Measurements from ENCODE around the gene VAC14.
A peak's percentile ranks its signal among the peaks of the same experiment; 100 is the strongest.

The VAC14 gene

DNA sequence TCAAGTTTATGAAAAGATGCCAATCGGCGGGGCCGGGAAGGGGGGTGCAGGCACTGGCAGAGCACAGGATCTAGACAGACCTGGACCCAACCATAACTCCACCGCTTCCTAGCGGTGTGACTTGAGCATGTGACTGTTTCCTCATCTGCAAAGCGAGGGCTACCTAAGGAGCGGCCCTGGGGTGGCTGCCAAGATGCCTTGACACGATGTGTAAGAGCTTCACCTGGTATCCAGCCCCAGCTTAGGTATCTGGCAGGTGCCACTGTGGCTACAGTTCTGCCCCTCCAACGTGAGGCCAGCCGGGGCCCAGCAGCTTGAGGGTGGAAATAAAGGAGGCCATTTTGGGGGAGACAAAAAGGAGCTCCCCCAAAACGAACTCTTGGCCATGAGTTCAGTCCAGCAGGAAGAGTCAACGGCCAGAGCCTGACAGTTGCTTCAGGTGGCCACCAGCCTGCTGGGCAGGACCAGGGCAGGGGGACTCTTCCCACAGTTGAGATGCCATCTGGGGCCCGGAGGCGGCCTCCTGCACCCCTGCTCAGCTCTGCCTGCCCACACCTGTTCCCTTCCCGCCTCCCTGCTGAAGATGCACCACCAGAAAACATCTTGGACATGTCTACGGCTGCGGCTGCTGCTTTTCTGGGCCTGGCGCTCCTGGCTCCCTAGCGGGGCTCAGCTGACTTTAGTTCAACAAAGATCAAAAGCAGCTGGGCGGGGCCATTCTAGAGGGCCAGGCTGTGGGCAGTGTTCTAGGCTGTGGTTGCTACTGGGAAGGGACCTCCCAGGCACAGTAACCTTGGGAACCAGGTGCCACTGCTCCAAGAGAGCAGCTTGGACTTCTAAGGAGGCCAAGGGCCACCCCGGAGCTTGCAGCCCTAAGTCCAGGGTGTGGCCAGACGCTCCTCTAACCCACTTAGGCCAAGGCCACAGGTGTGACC lies 111.7 kb downstream of the VAC14 start:
- DNase-seq: no peak

DNA sequence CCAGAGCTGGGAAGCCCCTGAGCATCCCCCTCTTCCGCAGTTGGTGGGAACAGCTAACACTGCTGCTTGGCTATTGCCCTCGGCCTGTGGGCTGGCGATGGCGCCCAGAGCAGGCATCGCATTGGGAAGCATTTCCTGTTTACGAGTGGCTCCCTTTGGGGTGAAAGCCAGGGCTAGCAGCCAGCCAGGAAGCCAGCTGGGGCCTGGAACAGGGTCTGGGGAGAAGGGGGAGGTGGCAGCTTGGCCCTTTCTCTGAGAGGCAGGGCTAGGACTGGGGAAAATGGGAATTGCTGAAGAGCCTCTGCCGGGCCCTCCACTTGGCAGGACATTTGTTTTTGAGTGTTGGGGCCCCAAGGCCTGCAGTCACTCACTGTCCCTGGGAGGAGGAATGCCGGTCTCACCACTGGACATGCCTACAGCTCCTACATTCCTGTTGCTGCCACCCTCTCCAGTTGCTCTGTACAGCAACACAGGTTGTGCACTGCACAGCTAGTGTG lies 112.7 kb downstream of the VAC14 start:
- DNase-seq: no peak

DNA sequence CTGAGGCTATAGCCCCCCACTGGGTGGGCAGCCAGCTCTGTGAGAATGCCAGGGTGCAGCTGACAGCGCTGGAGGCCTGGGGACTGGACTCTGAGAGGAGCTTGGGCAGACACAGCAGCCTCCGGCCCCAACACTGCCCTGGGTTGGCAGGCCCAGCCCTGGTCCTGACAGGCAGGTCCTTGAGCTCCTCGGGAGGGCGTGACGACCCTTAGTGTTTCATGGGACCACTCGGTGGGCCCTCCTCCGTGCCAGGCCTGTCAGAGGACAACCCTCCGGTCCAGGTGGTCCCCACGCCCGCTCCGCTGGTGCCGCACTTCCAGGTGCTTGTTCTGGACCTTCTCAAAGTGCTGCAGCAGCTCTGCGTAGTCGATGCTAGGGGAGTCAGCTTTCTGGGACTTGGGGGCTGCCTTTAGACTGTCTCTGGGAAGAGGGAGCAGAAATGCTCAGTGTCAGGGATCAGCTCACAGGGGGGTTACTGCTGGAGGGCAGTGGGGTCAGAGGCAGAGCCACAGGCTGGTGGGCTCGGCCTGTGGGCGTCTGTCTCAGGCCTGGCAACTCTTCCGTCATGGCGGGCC lies 113.2 kb downstream of the VAC14 start:
- DNase-seq: no peak

DNA sequence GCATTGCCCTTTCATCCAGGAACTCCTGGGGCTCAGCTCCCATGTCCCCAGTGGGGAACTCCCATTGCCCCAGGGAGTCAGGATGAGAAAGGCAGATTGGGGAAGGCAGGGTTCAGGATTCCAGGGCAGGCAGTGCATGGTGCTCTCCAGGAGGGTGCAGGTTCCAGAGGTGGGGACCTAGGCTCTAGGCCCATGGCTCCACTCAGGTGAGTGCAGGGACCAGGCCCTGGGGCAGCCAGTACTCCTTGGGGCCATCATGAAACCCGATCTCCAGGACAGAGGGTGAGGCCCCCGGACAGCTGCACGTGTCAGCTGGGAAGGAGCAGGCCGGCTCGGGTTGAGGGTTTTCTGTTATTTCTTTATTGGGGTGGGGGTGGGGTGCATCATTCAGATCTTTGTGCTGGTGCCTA lies 113.9 kb downstream of the VAC14 start:
- DNase-seq: no peak

DNA sequence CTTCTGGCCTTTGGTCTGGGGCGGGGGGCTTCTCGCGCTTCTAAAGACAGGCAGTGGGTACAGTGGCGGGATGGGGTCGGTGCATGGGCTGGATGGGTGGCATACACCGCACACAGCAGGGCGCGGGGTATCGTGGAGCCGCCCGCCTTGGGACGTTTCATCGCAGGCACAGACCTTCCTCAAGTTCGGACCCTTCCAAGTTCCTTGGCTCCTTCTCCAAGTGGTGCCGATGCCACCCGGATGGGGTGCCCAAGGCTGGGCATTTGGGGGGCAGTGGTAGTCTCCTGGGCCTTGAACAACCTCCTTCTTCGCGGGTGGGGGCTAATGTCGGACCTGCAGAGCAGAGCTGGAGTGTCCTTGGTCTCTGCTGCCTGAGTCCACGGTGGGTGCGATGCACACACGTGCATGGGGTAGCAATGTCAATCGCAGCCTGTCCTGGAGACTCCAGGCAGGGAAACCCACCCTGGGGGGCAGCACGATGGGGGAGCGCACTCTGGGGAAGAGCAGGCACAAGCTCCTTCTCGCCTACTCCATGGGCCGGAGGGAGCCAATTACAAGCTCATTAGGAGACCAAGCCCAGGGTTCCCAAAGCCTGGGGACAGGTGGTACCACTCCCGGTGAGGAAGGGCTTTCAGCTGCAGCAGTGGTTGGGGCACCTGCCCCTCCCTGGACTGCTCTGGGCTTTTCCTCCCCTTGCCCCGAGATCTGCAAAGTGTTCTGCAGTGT lies 114.4 kb downstream of the VAC14 start:
- DNase-seq: no peak

DNA sequence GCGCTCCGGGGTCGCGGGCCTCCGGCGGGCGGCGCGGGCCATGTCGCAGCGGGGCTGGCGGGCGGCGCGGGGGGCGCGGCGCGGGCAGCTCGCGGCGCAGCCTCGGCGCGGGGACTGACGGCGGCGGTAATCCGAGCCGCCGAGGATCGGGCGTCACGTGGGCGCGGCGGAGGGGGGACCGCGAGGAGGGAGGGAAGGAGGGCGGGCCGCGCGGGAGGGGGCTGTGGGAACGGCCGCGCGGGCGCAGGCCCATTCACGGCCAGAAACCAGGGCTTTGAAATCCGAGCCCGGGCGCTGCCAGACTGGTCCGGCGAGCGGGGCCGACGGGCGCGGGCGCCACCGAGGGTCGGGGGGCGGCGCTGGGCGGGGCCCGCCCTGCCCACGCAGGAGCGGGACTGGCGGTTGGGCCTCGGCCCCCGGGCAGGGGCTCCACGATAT lies 115.0 kb downstream of the VAC14 start, which contains the start of gene MTSS2:
TSS of gene MTSS2 (minus strand) at position 116 of the 438 bp plus-strand sequence. CDS start 262 bp downstream, outside the sequence.
- peak; percentile 95 for DNase-seq

DNA sequence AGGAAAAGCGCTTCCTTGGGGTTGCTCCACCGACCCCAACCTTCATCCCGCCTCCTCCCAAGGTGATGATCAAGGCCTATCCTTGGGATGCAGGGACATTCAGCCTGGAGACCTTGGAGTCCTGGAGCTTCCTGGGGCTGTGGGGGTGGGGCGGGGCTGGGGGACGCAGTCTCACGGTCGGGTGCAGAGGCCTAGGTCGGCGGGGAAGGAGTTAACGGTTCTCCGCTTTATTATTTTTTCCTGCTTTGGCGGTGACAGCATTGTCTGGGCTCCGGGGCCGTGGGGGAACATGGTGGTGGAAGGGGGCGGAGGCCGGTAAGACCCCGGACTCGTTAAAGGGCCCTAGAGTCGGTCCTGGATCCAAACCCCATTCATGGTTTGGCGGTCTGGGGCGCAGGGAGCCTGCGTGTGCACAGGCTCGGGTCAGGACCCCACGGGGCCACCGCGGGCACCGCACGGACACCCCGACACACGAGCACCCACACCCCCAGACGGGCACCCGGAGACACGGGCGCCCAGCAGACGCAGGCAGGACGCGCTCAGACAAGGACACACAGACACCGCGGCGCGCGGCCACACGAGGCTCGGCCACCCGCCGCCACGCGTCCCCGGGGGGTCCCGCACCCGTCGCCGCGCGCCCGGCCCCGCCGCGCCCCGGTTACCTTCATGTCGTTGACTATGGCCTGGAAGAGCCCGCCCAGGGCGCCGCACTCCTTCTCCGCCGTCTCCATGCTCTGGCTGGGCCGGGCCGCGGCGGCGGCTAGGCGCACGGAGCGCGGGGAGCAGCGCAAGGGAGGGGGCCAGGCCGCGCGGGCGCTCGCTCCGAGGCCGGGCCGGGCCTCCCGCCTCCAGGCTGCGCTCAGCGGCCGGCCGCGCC lies 115.7 kb downstream of the VAC14 start:
- peak; percentile 68 for DNase-seq

DNA sequence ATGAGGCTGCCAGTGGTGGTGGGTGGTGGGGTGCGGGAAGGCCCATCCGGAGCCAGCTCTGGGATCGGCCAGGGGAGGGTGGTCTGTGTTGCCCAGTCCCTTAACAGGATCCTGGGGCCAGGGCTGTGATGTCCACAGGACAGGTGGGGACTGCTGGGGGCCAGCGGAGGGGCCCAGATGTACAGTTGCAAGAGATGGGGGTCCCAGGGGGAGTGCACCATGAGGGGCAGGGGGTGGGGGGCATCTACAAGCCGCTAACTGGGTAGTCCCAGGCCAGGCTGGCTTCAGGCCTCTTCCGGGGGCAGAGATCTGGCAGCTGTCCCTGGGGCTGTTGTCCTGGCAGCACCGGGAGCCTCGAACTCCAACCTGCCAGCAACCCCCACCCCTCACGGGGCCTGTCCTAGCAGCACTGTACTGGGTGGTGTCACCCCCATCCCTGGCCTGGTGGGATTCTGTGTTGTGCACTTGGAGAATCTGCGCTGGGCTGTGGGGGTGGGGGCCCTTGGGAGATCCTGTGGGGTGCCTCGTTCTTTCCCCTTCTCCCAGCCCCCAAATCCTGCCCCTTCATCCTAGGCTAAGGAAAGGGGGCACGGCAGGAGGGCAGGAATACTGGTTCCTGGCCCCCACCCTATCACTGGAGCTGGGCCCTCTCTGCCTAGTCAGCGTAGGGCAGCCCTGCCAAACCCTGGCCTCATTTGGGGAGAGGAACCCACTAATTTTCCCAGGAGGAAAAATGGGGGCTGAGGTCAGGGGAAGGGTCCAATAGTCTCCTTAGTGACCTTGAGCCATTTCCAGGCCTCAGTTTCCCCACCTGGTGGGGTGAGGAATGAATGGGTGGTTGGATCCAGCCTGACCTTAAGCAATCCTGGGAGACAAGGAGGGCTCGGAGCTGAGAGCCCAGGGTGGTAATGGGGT lies 116.6 kb downstream of the VAC14 start:
- no peak for DNase-seq

DNA sequence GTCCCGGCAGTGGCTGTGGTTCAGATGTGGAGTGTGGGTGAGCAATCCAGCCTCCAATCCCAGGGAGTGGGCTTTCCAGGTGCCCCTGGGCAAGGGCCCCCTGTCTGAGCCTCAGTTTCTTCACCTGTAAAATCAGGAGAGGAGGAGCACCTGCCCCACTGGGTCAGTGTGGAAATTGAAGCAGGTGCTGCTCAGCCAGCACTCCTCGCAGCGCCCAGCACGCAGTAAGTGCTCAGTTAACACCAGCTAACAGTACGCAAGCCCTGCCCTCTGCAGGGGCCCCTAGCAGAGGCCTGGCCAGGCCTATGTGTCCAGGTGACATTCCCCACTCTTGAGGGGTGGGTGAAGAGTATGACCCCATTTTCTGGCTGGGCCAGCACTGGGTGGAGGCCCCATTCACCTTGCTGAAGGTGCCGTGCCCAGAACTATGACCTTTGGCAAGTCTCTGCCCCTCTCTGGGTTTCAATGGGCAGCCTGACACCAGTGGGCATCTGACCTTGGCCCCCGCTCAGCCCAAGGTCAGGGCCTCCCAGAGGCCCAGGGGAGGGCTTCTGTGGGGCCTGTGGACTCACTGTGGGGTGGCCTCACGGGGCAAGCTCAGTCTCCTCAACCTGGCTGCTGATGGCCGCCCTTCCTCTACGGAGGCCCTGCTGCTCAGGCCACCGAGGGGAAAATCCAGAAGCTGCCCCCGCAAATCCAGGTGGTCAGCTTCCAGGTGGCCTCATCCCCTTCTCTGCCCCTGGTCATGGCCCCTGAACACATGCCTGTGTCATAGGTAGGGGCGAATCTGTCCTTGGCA lies 117.6 kb downstream of the VAC14 start:
- DNase-seq: no peak

DNA sequence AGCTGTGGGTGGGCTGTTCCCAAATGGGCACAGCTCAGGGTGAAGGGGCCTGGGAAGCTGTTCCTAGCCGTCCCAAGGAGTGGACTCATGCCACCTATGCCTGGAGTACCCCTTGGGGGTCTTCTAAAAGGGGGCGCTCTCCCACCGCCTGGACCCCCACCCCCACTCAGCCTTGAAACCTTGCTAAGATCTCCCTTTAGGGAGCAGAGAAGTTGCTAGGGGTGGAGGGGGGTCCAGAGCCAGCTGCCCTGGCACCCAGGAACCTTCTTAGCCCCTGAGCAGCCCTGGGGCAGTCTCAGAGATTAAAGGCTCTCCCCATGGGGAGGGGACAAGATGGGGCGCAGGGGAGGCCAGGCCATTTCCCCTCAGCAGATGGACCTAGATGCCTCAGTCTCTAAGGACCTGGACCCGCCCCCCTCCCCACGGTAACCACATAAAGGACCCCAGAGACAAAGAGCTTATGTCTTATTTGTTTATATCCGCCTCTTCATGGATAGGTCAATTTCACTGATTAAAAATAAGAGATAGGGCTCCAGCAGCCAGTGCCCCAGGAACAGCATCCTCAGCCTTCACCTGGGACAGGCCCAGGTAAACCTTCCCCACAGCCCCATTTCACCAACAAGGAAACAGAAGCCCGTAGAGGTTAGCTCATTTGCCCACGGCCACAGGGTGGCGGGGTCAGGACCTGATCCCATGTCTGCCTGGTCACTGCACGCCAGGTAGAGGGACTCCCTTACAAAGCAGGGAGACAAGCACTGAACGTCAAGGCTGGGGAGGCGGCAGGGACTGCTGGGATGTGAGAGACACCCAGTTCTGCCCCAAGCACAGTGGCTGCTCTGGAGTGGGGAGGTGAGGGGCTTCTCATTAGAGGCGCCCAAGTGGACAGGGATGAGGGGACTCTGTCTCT lies 118.5 kb downstream of the VAC14 start:
- DNase-seq: no peak

DNA sequence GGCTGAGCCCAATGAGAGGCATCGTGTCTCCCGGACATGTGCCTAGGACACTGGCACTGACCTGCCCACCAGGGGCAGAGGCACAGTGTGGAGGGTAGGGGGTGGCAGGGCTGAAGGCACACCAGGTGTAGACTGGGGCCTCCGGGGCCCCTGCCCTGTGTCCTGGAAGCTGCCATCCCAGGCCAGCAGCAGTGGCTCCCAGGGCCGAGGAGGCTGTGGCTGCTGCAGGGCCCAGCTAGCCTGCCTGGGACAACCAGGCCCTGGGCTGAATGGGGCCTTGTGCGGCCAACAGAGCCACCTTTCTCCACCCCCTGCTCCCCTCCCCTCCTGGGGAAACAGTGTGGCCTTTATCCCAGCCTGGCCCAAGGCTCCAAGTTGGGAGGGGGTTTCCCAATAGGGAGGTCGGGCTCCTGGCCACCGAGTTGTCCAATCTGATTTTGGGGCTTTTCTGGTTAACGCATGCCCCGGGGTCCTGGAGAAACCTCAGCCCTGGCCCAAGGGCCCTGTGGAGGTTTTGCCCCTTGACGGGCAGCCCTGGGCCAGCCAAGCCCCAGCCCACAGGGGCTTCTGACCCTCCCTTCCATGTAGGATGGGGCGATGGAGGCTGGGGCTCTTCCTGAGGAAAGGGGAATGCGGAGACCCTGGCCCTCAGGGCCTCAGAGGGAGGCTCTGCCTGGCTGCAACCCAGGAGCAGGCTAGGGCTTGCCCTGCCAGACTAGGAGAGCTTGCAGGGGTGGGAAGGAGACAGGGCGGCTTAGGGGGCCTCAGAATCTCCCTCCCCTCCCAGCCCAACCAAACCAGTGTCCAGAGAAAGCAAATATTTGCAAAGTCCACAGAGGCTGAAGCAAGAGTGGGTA lies 119.3 kb downstream of the VAC14 start:
- DNase-seq: no peak

DNA sequence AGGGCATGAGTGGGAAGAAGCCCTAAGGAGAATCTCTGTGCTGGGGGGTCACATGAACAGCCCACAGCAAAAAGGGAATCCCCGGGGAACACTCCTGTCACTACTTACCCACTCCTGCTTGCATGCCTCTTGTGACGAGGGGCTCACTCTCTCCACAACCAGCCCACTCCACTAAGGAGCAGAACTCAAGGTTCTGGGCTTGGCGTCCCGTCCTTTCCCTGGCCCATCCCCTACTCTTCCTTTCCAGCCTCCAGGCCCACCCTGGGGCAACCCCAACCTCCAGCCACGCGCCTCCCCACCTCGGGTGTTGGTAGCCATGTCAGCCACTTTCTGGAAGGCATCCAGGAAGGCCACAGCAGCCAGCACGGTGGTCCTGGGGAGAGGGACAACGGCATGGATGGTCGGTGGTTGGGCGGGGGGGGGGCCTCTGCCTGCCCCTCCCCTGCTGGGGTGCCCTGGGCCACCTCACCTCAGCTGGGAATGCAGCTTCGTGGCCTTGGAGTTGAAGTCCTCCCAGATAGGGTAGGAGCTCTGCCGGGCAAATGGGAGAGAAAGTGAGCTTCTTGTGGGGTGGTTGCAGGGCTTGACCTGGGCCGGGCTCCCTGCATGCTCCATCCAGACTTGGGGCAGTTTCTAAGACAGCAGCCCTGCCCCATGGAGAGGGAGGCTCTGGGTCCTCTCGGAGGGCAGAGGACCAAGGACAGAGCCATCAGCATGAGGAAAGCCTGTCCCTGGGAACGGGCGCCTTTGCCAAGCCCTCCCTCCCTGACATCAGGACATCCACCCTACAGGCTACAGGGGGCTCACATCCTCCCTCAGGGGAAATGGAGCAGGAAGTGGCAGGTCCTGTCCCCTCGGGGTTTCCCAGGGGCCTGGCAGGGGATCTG lies 120.2 kb downstream of the VAC14 start:
- DNase-seq: no peak

DNA sequence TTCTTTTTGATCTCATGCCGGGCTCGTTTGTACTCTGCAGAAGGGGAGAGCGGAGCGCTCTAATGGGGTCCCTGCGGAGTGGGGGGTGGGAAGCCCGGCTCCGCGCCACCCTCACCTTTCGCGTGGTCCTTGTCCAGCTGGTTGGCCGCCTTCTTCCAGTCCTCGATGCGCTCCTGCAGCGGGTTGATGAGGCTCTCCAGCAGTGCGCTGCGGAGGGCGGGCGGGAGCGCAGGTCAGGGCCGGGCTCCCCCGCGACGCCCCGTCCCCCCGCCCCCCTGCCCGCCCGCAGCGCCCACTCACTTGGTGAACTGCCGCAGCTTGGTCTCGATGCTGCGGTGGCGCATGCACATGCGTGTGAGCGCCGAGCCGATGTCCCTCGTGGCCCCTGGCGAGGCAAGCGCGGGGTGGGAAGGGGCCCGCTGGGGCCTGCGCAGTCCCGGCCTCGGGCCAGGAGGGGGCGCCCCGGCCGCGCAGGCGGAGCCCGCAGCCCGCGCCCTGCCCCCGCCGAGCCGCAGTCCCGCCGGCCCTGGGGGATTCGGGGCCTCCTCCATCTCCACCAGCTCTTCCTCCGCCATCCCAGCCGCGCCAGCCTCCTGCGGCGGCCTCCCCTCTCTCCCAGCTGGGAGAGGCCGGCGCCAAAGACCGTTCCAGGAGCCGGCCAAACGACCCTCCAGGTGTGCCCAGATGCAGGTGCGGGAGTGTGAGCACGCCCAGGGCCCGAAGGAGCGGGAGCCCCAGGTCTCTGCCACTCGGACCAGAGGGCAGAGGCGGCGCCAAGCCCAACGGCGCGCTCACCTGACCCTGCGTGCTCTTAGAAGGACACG lies 121.1 kb downstream of the VAC14 start:
- DNase-seq: peak; percentile 68

DNA sequence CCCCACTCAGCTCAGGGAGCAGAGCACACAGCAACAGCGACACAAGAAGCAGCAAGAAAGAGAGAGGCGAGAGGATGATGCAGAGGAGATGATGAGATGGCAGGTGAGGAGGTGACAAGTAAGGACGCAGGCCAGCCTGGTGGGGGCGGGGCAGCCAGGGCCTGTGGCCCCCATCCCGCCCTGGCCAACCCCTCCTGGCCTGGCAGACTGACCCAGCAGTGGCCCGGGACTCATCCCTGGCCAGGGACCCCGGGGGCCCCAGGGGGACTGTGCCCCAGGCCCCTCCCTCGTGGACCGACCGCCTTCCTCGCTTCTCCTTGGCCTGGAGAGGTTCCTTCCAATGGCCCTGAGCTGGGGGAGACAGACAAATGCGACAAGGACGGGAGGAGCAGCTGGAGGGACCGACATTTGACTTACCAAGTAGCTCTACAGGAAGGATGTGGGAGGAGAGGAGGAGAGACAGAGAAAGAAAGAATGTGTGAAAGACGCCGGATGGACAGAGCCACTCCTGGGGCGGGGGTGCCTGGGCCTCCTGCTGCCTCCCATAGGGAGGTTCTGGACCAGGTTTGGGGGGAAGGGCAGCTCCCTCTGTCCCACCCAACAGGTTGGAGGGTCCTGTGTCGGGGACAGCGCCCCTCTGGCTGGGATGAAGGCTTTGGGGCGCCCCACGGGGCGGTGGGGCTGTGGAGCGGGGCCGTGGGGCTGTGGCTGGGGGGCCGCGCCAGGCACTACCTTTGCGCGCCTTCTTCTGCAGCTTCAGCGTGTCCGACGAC lies 121.9 kb downstream of the VAC14 start:
- no peak for DNase-seq

All from eye (tissue), 1 donor.